Activated CD4-positive, alpha-beta T cell treated with anti-CD3 and anti-CD28 coated beads, Interleukin-2, Interleukin-4, amounts not matched to agents 100 ng/mL and 50 ng/mL, durations not matched to agents 16 hours and 8 hours (primary cell): ENCODE measurements around the gene BIN2.
"Not testable (repeated sequence)": the region's sequence is repeated elsewhere in the genome, so short reads cannot be mapped to it uniquely, and the experiment has no call there.

Experiments
- DNase-seq: peaks from one replicate; pipeline ENCODE4 v3.0.0-alpha.2; 2020; ENCODE audit warnings: low spot score

The BIN2 gene

DNA sequence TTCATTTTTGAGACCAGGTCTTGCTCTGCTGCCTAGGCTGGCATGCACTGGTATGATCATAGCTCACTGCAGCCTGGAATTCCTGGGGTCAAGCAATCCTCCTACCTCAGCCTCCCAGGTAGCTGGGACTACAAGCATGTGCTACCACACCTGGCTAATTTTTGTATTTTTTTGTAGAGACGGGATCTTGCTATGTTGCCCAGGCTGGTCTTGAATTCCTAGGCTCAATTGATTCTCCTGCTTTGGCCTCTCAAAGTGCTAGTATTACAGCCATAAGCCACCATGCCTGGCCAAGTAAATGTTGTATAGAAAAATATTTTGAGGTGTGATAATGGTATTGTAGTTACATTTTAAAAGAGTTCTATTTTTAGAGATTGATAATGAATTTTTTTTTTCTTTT lies 12.6 kb downstream of the BIN2 start:
- no peak for DNase-seq

- no peak for DNase-seq
Observed at GRCh38 chr12:51307655-51308593, 16.1 kb downstream of the BIN2 start.

- no peak for DNase-seq
Observed at GRCh38 chr12:51306507-51306906, 17.5 kb downstream of the BIN2 start.

DNA sequence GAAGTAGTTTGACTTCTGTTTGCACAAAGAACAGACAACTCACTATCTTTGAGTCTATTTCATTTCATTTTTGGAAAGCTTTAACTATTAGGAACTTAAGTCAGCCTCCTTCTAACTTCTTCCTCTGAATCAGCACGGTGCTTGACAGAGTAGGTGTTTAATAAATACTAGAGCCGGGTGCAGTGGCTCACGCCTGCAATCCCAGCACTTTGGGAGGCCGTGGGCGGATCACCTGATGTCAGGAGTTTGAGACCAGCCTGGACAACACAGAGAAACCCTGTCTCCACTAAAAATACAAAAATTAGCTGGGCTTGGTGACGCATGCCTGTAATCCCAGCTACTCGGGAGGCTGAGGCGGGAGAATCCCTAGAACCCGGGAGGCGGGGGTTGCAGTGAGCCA lies 23.2 kb downstream of the BIN2 start:
- DNase-seq: not testable (repeated sequence)

- no peak for DNase-seq
Observed at GRCh38 chr12:51295651-51296050, 28.3 kb downstream of the BIN2 start.

DNA sequence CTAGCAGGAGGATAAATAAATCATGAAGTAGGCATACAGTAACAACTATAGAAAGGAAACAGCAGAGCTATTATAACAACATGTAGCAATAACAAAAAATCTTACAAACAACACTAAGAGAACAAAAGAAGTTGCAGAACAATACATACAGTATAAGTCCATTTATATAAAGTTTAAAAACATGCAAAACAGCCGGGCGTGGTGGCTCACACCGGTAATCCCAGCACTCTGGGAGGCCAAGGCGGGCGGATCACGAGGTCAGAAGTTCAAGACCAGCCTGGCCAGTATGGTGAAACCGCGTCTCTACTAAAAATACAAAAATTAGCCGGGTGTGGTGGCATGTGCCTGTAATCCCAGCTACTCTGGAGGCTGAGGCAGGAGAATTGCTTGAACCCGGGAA lies 29.9 kb downstream of the BIN2 start:
- DNase-seq: not testable (repeated sequence)

- DNase-seq: no peak
Observed at GRCh38 chr12:51293696-51294095, 30.3 kb downstream of the BIN2 start.

DNA sequence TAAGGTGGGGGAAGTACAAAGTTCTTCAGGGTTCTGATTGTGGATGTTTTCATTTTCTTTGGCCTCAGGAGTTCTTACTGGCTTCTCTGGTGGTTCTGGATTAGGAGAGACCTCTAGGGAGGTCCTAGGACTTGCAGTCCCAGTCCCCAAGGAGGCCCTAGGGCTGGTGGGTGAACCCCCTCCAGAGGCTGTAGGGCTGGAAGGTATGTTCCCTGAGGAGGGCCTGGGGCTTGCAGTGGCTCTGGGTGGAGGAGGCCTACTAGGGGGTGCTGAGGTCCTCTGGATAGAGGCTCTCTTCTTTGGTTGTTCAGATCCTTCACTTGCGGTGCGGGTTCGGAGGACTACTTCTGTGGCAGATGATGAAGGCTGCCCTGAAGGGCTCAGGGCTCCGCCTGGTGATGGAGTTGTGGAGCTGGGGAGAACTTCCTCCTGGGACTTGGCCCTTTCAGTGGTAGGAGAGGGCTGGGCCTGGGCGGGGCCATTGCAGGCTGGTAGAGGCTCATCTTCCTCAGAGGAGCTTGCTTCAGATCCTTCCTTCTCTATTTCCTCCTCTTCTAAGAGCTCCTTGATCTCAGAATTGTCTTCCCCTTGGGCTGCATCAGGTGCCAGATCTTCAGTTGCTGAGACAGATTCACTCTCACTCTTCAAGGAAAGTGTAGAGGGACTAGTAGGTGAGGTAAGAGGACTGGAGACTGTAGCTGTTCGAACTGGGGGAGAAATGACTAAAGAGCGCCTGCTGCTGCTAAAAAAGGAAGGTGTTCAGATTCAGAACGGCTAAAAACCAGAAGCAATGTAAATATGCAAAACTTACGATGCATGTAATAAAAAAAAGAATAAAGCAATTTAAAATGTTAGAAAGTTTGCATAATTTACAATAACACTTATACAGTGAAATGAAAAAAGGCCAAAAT lies 32.1 kb downstream of the BIN2 start:
- not testable (repeated sequence) for DNase-seq

DNA sequence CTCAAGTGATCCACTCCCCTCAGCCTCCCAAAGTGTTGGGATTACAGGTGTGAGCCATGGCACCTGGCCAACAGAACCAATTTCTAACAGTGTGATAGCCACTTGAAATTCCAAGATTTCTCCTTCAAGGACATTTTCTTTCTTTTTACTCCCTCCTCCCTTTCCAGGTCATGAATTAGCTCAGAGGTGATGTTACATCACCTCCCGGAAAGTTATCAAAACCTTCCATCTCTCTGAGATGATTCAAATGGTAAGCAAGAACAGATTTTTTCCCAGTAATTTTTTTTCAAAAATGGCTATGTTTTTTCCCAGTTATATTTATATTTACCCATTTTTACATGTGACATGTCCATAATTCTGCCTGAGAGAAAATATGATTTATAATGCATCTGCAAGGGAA lies 38.1 kb downstream of the BIN2 start:
- no peak for DNase-seq

GRCh38 chr12:51281202-51281924 lies 42.6 kb downstream of the BIN2 start:
- DNase-seq: no peak

DNA sequence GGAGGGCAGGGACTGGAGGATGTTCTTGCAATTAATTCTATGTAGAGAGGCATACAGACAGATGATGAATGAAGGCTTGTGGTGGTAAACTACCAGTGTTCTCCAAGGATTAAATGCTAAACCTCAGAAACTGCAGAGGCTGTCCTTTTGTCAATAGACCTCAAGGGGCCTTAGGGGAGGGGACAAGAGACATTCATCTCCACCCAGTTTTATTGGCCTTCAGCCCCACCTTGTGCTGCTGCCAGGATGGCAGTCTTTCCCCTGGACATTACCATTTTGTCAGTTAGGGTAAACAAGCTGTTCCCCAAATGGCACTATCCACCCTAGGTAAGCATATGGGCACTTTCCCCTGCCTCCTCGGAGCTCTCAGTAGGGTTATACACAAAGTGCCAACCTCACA lies 48.9 kb downstream of the BIN2 start:
- no peak for DNase-seq

DNA sequence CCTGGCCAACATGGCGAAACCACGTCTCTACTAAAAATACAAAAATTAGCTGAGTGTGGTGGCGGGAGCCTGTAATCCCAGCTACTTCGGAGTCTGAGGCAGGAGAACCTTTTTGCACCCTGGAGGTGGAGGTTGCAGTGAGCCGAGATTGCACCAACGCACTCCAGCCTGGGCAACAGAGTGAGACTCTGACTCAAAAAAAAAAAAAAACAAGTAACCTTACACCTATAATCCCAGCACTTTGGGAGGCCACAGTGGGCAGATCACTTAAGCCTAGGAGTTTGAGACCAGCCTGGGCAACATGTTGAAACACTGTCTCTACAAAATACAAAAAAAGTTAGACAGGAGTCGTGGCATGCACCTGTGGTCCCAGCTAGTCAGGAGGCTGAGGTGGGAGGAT lies 51.2 kb downstream of the BIN2 start:
- not testable (repeated sequence) for DNase-seq

GRCh38 chr12:51270951-51271518 lies 52.9 kb downstream of the BIN2 start:
- DNase-seq: no peak

GRCh38 chr12:51270067-51270950 lies 53.7 kb downstream of the BIN2 start, which contains the start of gene SMAGP:
TSS of gene SMAGP (minus strand) at chr12:51270415. CDS start at chr12:51269278, 1,137 bp downstream.
- peak; percentile 20 for DNase-seq

- peak; percentile 31 for DNase-seq
Observed at GRCh38 chr12:51269174-51270066, 54.6 kb downstream of the BIN2 start.

GRCh38 chr12:51265024-51265423 lies 59.0 kb downstream of the BIN2 start:
- DNase-seq: peak; percentile 32

- DNase-seq: no peak
Observed at GRCh38 chr12:51264297-51264696, 59.7 kb downstream of the BIN2 start.

DNA sequence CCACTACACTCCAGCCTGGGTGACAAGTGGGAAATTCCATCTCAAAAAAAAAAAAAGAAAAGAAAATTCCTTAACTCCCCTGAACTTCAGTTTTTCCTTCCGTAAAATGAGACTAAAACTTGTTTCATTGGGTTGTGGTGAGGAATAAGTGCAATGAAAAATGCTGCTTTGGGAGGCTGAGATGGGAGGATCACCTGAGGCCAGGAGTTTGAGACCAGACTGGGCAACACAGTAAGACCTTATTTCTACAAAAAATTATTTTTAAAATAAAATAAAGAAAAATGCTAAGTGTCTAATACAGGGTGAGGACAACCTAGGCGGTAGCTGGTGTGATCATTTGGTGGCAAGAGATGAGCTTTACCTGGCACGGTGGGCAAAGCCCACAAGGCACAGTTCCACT lies 60.6 kb downstream of the BIN2 start:
- DNase-seq: no peak

GRCh38 chr12:51262758-51263177 lies 61.2 kb downstream of the BIN2 start:
- no peak for DNase-seq

DNA sequence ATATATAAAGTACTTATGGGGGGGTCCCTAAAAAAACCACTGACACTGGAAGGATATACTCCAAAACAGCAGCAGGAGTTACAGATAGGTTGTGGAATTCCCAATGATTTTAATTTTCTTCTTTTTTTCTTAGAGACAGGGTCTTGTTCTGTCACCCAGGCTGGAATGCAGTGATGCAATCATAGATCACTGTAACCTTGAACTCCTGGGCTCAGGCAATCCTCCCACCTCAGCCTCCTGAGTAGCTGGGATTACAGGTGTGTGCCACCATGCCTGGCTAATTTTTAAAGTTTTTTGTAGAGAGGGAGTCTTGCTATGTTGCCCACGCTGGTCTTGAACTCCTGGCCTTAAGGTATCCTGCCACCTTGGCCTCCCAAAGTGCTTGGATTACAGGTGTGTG lies 64.4 kb downstream of the BIN2 start:
- not testable (repeated sequence) for DNase-seq
